Tibial nerve (tissue), 4 donors: Measurements from ENCODE around the gene RAPH1.

ENCODE experiments used
- CTCF ChIP-seq, 5 experiments: fragments of 200-600 bp in 3 of 5; fragments of 450-650 bp in 2 of 5; sonication (generic) in 3 of 5; IDR thresholded peaks; one replicate each; pipeline ENCODE4 v1.5.1; 2016 to 2019; ENCODE audit warnings: antibody characterized with exemption in 5 of 5, mild to moderate bottlenecking in 3 of 5, moderate library complexity in 2 of 5
- EP300 ChIP-seq, 2 donors: sonication (generic); formaldehyde crosslinking; IDR thresholded peaks; one replicate each; pipeline ENCODE4 v1.6.1; 2017; ENCODE audit warnings: antibody characterized with exemption in 2 of 2, mild to moderate bottlenecking in 1 of 2
- POLR2A ChIP-seq, 2 donors: fragments of 450-650 bp; IDR thresholded peaks; one replicate each; pipeline ENCODE4 v1.6.1; 2017; ENCODE audit warnings: antibody characterized with exemption in 2 of 2, mild to moderate bottlenecking in 2 of 2, moderate library complexity in 2 of 2

GRCh38 chr2:203360833-203361430, 174.2 kb downstream of the RAPH1 start:
- TF ChIP-seq POLR2A (IDR thresholded peaks at IDR 0.05): no peak
- TF ChIP-seq CTCF (IDR thresholded peaks at IDR 0.05): no peak
- no peak for TF ChIP-seq EP300 (IDR thresholded peaks at IDR 0.05)
